OCI-LY1 (cell line): ENCODE measurements around the gene MAMDC2.

Experiments used
- CTCF ChIP-seq: fragments of 200-600 bp; sonication (generic), shearing (Covaris generic); IDR thresholded peaks from 2 replicates; pipeline ENCODE4 v1.5.1; 2017; ENCODE audit warnings: mild to moderate bottlenecking, antibody characterized with exemption, low read length, moderate library complexity, mixed read lengths
- EZH2 ChIP-seq: fragments of 200-600 bp; sonication (generic), shearing (Covaris generic); IDR thresholded peaks from 2 replicates; pipeline ENCODE4 v1.8.0; 2017; ENCODE audit warnings: borderline replicate concordance, mixed run types, mild to moderate bottlenecking, antibody characterized with exemption, low read length, moderate library complexity, mixed read lengths

DNA sequence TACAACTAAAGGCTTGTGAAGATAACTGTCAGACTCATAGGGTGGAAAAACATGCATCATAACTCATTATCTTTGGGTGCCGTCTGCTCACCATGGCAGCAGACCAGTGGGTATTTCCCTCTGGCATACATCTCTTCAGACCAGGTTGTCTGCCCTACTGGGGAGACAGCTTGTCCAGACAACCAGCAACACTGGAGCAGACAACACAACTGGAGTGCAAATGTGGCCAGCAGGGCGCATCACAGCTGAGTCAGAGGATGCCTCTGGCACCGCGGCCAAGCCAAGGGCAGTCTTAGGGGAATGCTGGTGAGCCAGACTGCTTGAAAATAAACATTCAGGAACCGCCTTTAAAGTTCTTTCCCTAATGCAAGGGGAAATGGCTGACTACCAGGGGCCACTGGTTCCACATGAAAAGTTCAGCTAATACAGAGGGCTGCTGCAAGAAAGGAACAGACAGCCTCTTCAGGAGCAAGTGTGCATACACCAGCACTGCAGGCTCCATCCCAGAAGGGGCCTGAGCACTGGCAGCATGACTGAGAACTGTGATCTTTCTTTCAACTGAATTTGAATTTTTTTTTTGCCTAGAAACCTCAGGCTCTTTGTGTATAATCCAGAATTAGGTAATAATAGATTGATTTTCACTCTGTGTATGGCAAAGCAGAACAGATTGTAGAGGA, 77.3 kb downstream of the MAMDC2 start:
- no peak for TF ChIP-seq CTCF
- TF ChIP-seq EZH2, result no peak
